HepG2 (cell line): ENCODE measurements around the gene SYMPK. TPM values are rescaled to one million over a fixed set of nuclear protein-coding genes. Genes with fewer than 3 reads are reported as not detected.

Source experiments
- AKNA ChIP-seq: sonication (generic); formaldehyde crosslinking; IDR thresholded peaks from 2 replicates; pipeline ENCODE4 v1.4.0; 2020; ENCODE audit warnings: missing genetic modification reagents, borderline replicate concordance
- CHCHD3 ChIP-seq: sonication (generic); formaldehyde crosslinking; IDR thresholded peaks from 2 replicates; pipeline ENCODE4 v1.8.0; 2022; ENCODE audit warnings: mild to moderate bottlenecking, missing genetic modification reagents, moderate library complexity
- DBP ChIP-seq: sonication (generic); formaldehyde crosslinking; IDR thresholded peaks from 2 replicates; pipeline ENCODE4 v1.4.0; 2020; ENCODE audit warnings: missing genetic modification reagents; ENCODE audit errors: not compliant biosample characterization
- HMG20A ChIP-seq: IDR thresholded peaks from 2 replicates; pipeline ENCODE4 v1.6.1; 2016; ENCODE audit warnings: borderline replicate concordance
- HNRNPL ChIP-seq: fragments of 200-400 bp; formaldehyde crosslinking; IDR thresholded peaks from 2 replicates; pipeline ENCODE4 v1.6.1; 2017; ENCODE audit warnings: mild to moderate bottlenecking, low read depth, low read length
- HNRNPUL1 ChIP-seq: fragments of 200-400 bp; formaldehyde crosslinking; IDR thresholded peaks from 2 replicates; pipeline ENCODE4 v1.6.1; 2017; ENCODE audit warnings: low read depth, mild to moderate bottlenecking, low read length, moderate library complexity
- IKZF4 ChIP-seq: sonication (generic); formaldehyde crosslinking; IDR thresholded peaks from 2 replicates; pipeline ENCODE4 v1.5.1; 2020; ENCODE audit warnings: borderline replicate concordance, mild to moderate bottlenecking, low read depth, missing genetic modification reagents; ENCODE audit errors: not compliant biosample characterization
- IRF1 ChIP-seq: sonication (generic); formaldehyde crosslinking; IDR thresholded peaks from 2 replicates; pipeline ENCODE4 v1.4.0; 2020; ENCODE audit warnings: low read depth, mild to moderate bottlenecking, missing genetic modification reagents
- KDM6A ChIP-seq: IDR thresholded peaks from 2 replicates; pipeline ENCODE4 v1.6.1; 2016; ENCODE audit warnings: low read depth
- MAFK ChIP-seq, 2 experiments: IDR thresholded peaks in 1 of 2; conservative IDR thresholded peaks in 1 of 2; 2 replicates each; pipeline ENCODE4 v1.6.1; 2011; ENCODE audit warnings: improper control_type of control experiment in 2 of 2, low read length in 2 of 2
- MLLT10 ChIP-seq: sonication (generic); formaldehyde crosslinking; IDR thresholded peaks from 2 replicates; pipeline ENCODE4 v1.4.0; 2020; ENCODE audit warnings: missing genetic modification reagents
- NCOA1 ChIP-seq: sonication (generic); formaldehyde crosslinking; IDR thresholded peaks from 2 replicates; pipeline ENCODE4 v1.9.0; 2021; ENCODE audit warnings: missing genetic modification reagents
- PLRG1 ChIP-seq: fragments of 450-650 bp; conservative IDR thresholded peaks from 2 replicates; pipeline ENCODE4 v1.6.1; 2016
- RORA ChIP-seq: sonication (generic); formaldehyde crosslinking; IDR thresholded peaks from 2 replicates; pipeline ENCODE4 v1.5.0; 2020; ENCODE audit warnings: mild to moderate bottlenecking, missing genetic modification reagents, moderate library complexity
- SMAD1 ChIP-seq: sonication (generic); formaldehyde crosslinking; IDR thresholded peaks from 2 replicates; pipeline ENCODE4 v1.4.0; 2020; ENCODE audit warnings: missing genetic modification reagents, low read depth, mild to moderate bottlenecking, borderline replicate concordance
- SP2 ChIP-seq: sonication (generic); formaldehyde crosslinking; IDR thresholded peaks from 2 replicates; pipeline ENCODE4 v1.5.1; 2020; ENCODE audit warnings: mild to moderate bottlenecking, missing genetic modification reagents
- TOE1 ChIP-seq: sonication (generic); formaldehyde crosslinking; IDR thresholded peaks from 2 replicates; pipeline ENCODE4 v1.4.0; 2020; ENCODE audit warnings: mild to moderate bottlenecking, missing genetic modification reagents
- TRIM24 ChIP-seq: sonication (generic); formaldehyde crosslinking; IDR thresholded peaks from 2 replicates; pipeline ENCODE4 v1.8.0; 2022; ENCODE audit warnings: mild to moderate bottlenecking, missing genetic modification reagents
- ZNF124 ChIP-seq: sonication (generic); formaldehyde crosslinking; IDR thresholded peaks from 2 replicates; pipeline ENCODE4 v1.4.0; 2020; ENCODE audit warnings: missing genetic modification reagents
- ZNF253 ChIP-seq: sonication (generic); formaldehyde crosslinking; IDR thresholded peaks from 2 replicates; pipeline ENCODE4 v1.8.0; 2022; ENCODE audit warnings: mild to moderate bottlenecking, missing genetic modification reagents, borderline replicate concordance
- ZNF280B ChIP-seq: sonication (generic); formaldehyde crosslinking; IDR thresholded peaks from 2 replicates; pipeline ENCODE4 v1.5.0; 2020; ENCODE audit warnings: missing genetic modification reagents, mild to moderate bottlenecking, borderline replicate concordance
- ZNF331 ChIP-seq: sonication (generic); formaldehyde crosslinking; IDR thresholded peaks from 2 replicates; pipeline ENCODE4 v1.4.0; 2020; ENCODE audit warnings: missing genetic modification reagents
- ZNF747 ChIP-seq: sonication (generic); formaldehyde crosslinking; IDR thresholded peaks from 2 replicates; pipeline ENCODE4 v1.8.1; 2023; ENCODE audit warnings: missing genetic modification reagents, mild to moderate bottlenecking, borderline replicate concordance
- polyA plus RNA-seq, 8 experiments: library from polyadenylated mRNA; depleted of rRNA in 3 of 8; stranded (reverse) in 7 of 8; unstranded in 1 of 8; fragments of >200 nt; fragmentation: Illumina TruSeq in 4 of 8; extraction: Trizol in 4 of 8; gene quantifications; 2 replicates each; pipeline versions ENCODE4 v1.2.1 to v1.2.3, GENCODE V29; 2011 to 2016; ENCODE audit warnings: low read depth in 4 of 8, missing spikeins in 1 of 8, mixed read lengths in 1 of 8; ENCODE audit not compliant: insufficient read depth in 1 of 8
- total RNA-seq, 5 experiments: library from RNA; depleted of rRNA; stranded (reverse); fragments of >200 nt; fragmentation: Illumina TruSeq; extraction: Trizol; gene quantifications; 2 replicates each; pipeline ENCODE4 v1.2.3, GENCODE V29; 2016; ENCODE audit warnings: low read depth in 1 of 5

SYMPK gene
- total and polyA plus RNA-seq, 2 of the 13 experiments (the other 11 are each of a cell fraction or from before 2014, with no cell fraction given) = 21.9 to 55.7 TPM

GRCh38 chr19:45767881-45768654 is 94.9 kb downstream of the SYMPK start (continued):
- TF ChIP-seq MLLT10 (CRISPR knock-in tag) (no peak), ZNF124 (no peak), KDM6A (CRISPR knock-in tag) (no peak), TOE1 (CRISPR knock-in tag) (no peak), ZNF331 (CRISPR knock-in tag) (no peak), ZNF253 (CRISPR knock-in tag) (no peak; the same call in 1 of the 2 replicates), IKZF4 (peak; percentile 54), SMAD1 (no peak), IRF1 (CRISPR knock-in tag) (no peak), DBP (CRISPR knock-in tag) (no peak), HNRNPUL1 (no peak), CHCHD3 (CRISPR knock-in tag) (no peak), NCOA1 (CRISPR knock-in tag) (no peak), ZNF747 (CRISPR knock-in tag) (peak; percentile 6), SP2 (CRISPR knock-in tag) (no peak), PLRG1 (no peak), MAFK (conservative IDR thresholded peaks at IDR 0.05 in 1 of 2, IDR thresholded peaks at IDR 0.05 in 1 of 2; ENCODE audit: low read length in 2 of 2) (no peak), RORA (CRISPR knock-in tag) (no peak), AKNA (no peak), ZNF280B (CRISPR knock-in tag) (no peak; the same call in 1 of the 2 replicates), TRIM24 (CRISPR knock-in tag) (no peak), HMG20A (CRISPR knock-in tag) (no peak), HNRNPL (0 out of 2 replicates have a peak, but pooled peaks have one; percentile 28)
